ENCODE measurements around the gene NCAPG2. TPM values are rescaled to one million over a fixed set of nuclear protein-coding genes. Genes with fewer than 3 reads are reported as not detected.

The NCAPG2 gene
- total RNA-seq, 2 donors from 2014 or later, result 129 to 134 TPM

Other genes starting within 250 kb of the NCAPG2 start
- gene PTPRN2, start 117.0 kb downstream of the NCAPG2 start, total RNA-seq, result under 1 TPM; 0.72 to 0.79 TPM
- gene ESYT2, start 124.7 kb upstream of the NCAPG2 start, total RNA-seq, result 10 to 100 TPM; 68.6 to 68.8 TPM
- gene DYNC2I1, start 151.8 kb upstream of the NCAPG2 start, total RNA-seq, result 10 to 100 TPM; 14.2 to 14.9 TPM